Measurements from ENCODE around the gene EIF2B5.

The EIF2B5 gene

DNA sequence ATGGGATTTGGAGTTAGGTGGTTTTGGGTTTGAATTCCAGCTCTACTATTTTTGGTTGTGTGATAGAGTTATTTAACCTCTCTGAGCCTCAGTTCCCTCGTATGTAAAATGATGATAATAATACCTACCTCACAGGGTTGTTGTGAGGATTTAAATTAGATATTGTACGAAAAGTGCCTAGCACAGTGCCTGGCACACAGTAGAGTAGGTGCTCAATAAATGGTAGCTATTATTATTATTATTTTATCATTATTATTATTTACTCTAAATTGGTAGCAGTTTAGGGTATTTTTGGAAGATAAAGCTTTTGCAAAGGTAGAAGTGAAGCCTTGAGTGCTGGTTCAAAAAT lies 38.2 kb downstream of the EIF2B5 start:
- DNase-seq (ENCODE audit: low read depth, low spot score) = no peak

DNA sequence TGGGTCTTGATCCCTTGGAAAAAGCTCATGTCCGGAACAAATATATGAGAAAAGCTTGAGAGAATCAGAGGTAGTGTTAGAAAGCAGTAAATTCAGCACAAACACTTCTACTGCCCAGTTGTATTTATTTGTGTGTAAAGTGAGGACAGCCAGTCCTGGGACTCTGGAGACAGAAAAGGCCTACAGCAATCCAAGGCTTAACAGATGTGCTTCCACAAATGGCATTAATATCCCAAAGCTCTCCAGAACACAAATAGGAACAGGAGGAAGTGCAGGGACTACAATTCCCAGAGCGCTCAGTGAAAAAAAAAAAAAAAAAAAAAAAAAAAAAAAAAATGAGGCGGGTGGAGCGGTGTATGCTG lies 39.1 kb downstream of the EIF2B5 start:
- no peak for DNase-seq (ENCODE audit: low read depth, low spot score)

DNA sequence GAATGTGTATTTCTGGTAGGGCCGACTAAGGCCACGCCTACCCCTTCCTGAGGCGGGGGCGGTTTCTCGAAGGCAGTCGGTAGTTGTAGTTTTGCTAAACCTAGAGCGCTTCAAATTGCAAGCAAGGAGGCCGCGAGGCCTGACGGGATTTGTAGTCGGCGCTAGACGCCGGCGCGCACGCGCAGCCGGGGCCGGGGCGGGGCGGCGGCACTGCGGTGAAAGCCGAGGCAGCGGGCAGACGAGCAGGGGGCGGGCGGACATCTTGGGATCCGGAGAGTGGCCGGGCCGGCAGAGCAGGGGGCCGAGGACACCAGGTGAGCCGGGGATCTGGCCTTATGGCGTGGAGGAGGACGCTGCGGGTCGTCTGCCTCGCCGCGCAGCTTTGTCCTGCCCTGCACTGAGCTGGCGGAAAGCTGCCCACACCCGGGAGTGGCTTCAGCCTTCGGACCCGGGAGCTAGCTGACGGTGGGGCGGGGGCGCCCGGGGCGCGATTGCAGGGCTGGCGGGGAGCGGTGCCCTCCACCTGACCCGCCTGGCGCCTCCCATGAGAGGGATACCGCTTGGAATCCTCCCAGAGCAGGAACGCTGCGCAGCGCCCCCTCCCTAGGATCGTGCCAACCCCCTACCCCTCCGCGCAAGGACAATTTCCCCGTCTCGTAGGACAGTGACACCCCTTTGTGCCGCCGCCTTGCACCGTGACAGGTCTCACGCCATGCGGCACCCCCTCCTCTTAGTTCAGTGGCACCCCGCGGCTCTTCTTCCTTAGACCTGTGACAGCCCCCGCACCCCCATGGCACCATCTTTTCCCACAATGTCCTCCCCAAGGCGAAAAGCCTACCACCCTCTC lies 39.7 kb downstream of the EIF2B5 start, which contains the start of gene AP2M1:
Gene AP2M1, plus strand, starts transcription at position 210 of the 847 bp plus-strand sequence. CDS start 2,139 bp downstream, outside the sequence.
- peak; percentile 95 for DNase-seq (ENCODE audit: low read depth, low spot score)

DNA sequence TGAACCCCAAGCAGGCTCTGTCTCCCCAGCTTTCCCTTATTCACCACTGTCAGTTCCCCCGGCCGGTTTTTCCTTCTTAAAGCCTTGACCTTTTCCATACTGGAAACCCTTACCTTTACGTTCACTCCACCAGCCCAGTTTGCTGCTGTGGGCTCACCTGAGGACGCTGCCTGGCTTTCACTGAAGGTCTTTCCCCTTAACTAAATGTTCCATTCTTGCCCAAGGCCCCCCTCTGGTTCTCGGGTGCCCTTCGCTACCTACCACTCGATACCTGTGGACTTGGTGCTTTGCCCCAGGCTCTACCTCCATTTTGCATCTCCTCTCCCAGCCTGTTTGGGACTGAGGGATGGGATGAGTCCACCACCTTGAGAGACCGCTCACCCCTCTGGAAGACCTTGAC lies 40.3 kb downstream of the EIF2B5 start:
- DNase-seq (ENCODE audit: low read depth, low spot score) = no peak

DNA sequence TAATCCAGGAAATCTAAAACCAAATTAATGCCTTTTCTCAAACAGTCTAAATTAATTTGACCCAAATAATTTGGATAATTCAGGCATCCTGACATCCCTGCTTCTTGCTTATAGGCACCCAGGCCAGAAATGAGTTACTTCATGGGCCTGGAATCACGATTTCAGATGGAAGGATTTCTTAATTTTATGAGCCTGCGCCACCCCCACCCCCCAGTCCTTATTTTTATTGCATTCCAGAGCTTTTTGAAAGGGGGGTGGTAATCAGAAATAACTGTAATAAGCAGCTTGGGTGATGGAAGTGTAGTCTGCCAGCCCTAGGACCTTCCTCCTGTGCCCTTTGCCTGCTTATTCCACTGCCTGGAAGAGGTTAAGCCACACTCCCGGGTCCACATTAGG lies 40.8 kb downstream of the EIF2B5 start:
- DNase-seq (ENCODE audit: low read depth, low spot score) = no peak

DNA sequence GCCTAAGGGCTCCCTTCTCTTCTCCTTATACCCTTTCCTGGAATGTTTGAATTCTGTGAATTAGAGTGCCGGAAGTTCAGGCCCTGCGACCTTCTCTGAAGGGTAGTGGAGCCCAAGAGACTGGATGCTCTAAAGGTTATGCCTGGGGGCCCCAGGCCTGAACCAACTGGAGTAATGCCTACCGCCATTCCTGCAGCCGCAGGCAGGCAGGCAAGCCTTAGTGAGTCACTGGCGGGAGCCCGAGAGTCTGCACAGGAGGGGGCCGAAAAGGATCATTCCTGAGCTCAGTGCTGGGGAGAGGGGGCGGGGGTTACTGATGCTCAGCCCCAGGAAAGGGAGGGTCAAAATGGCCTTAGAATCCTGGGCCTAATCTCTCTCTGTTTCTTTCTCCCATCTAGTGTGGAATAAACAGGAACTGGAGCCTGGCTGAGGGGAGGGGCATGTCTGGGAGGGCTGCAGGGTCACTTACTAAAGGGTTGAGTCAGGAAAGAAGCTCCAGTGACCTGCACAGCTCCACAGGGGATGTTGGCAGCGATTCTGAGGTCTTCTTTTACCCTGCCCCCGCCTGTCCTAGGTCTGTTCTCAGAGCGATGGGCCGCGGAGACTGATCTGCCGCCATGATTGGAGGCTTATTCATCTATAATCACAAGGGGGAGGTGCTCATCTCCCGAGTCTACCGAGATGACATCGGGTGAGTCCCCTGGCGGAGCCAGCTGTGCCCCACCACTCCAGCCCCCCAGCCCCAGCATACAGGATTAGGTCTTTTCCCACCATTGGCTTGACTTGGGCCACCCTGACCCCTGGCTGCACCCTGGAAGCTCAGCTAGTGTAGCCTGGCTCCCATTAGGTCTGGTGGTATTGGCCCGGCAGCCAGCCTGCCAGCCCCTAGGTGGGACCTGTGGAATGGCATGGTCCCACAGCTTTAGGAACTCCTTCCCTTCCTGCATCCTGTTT lies 41.5 kb downstream of the EIF2B5 start:
- no peak for DNase-seq (ENCODE audit: low read depth, low spot score)

DNA sequence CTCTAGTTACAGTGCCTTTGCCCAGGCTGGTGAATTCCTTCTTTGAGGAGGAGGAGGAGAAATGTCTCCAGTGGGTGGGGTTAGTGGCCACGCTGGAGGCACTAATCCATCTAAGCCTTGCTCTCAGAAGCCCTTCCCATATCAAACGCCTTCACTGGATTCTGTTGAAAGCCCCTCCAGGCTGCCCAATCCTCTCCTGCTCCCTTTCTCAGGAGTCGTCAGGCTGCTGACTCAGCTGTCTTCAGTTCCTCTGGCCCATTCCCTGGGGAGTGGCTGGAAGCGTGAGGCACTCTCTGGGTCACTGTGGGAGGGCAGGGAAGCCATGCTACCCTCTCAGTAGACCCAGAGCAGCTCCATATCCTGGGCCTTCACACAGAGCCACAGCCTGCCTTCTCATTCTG lies 42.2 kb downstream of the EIF2B5 start:
- DNase-seq (ENCODE audit: low read depth, low spot score) = no peak

DNA sequence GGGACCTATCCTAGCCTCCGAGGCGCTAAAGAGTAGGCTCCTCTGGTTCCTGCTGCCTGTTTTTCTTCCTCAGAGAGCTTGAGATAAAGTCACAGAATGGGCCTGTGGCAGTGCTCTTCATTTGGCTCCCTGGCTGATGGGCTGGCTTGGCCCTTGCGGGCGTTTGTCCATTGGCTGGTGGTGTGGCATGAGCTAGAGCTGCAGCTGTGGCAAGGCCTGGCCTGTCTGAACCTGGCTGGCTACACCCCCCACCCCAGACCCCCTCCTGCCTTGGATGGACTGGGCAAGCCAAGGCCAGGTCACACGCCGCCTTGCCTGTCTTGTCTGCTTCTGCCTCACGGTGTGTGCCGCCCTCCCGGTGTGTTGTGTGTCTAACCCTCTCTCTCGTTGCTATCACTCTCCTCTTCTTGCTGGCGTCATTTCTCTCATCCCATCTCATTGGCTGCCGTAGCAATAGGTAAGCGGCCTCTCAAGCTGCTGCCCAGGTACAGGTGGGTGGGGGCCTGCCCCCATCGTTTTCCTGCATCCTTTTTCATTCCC lies 42.7 kb downstream of the EIF2B5 start:
- no peak for DNase-seq (ENCODE audit: low read depth, low spot score)

DNA sequence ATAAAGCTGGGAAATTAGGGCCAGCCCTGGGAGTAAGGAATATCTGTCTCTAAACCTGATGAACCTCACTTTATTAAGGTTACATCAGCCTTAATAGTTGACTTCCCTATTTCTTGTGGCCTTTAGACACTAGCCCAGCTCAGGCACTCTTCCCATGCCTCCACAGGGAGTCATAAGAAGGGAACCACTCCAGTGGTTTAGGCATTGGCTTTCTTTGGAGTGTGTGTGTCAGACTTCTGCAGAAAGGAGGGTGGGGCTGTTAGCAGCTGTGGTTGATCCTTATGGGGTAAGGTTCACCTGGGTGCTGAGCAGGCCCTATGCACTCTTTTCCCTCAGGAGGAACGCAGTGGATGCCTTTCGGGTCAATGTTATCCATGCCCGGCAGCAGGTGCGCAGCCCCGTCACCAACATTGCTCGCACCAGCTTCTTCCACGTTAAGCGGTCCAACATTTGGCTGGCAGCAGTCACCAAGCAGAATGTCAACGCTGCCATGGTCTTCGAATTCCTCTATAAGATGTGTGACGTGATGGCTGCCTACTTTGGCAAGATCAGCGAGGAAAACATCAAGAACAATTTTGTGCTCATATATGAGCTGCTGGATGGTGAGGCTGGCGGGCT lies 43.5 kb downstream of the EIF2B5 start:
- DNase-seq (ENCODE audit: low read depth, low spot score) = no peak

DNA sequence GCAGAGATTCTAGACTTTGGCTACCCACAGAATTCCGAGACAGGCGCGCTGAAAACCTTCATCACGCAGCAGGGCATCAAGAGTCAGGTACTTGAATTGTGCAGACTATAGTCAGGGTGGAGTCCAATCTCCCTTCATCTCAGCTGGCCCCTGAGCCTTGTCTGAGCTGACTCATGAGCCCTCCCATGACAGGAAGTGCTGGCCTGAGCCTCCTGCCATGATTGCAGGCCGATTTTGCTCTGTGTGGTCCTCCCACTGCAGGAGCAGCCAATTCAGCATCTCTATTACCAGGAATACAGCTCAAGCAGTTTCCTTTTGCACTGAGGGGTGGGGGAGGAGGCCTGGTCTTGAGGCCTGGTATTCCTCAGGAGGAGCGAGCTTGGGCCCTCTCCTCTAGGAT lies 45.0 kb downstream of the EIF2B5 start:
- no peak for DNase-seq (ENCODE audit: low read depth, low spot score)

DNA sequence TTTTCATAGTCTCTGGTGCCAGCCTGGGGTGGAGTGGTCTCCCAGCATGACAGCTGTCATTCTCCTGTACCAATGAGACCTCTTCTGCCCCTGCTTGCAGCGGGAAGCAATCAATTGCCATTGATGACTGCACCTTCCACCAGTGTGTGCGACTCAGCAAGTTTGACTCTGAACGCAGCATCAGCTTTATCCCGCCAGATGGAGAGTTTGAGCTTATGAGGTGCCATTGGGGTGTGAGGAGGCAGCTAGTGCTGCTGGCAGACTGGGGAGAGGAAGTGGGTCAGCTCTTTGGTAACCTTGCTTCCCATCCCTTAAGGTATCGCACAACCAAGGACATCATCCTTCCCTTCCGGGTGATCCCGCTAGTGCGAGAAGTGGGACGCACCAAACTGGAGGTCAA lies 46.4 kb downstream of the EIF2B5 start:
- DNase-seq (ENCODE audit: low read depth, low spot score) = no peak

DNA sequence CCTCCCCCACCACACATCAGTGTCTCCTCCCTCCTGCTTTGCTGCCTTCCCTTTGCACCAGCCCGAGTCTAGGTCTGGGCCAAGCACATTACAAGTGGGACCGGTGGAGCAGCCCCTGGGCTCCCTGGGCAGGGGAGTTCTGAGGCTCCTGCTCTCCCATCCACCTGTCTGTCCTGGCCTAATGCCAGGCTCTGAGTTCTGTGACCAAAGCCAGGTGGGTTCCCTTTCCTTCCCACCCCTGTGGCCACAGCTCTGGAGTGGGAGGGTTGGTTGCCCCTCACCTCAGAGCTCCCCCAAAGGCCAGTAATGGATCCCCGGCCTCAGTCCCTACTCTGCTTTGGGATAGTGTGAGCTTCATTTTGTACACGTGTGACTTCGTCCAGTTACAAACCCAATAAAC lies 48.5 kb downstream of the EIF2B5 start:
- no peak for DNase-seq (ENCODE audit: low read depth, low spot score)

DNA sequence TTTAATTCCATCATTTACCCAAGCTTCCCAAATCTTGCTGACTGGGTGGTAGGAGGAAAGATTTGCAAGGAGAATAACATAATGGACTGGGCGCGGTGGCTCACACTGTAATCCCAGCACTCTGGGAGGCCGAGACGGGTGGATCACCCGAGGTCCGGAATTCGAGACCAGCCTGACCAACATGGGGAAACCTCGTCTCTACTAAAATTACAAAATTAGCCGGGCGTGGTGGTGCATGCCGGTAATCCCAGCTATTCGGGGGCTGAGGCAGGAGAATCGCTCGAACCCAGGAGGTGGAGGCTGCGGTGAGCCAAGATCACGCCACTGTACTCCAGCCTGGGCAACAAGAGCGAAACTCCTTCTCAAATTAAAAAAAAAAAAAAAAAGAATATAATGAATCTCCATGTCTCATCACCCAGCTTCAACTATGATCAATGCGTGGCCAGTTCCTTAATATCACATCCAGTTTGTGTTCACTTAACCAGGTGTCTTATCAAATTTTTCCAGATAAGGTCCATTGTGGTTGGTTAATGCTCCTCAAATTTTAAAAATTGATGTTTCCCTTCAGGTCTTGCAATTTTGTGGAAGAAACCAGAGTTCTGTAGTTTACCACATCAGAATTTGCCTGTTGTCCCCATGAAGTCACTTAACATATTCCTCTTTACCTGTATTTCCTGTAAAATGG lies 49.5 kb downstream of the EIF2B5 start:
- no peak for DNase-seq (ENCODE audit: low read depth, low spot score)

DNA sequence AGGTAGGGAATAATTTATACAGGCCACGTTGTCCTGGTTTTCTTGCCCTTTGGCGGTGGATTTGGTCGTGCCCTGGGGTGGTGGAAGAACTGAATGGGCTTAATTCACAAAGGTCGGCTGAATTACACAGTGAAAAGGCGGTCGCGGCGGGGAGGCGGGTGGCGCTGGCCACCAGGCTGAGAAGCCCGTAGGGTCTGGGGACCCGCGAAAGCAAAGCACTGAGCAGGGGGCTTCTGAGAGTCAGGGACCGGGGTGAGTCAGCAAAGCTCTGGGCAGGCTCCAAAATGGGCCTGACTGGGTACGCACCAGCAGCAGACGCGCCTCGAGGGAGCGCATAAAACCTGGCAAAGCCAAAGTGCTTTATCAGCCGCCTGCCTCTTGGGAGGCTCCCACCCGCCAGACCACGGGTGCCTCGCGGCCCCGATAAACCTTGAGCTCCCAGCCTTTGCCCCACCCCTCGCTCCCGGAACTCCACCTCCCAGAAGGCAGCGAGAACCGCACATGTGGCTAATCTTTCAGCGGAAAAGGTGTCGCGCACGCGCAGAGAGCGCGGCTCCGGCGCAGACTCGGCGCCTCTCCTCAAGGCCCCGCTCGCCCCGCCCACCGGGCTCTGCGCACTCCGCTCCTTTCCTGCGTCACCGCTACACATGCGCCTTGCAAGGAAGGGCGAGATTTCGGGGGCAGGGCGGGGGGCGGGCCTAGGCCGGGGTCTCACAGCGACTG lies 50.5 kb downstream of the EIF2B5 start:
- DNase-seq (ENCODE audit: low read depth, low spot score) = peak; percentile 98

DNA sequence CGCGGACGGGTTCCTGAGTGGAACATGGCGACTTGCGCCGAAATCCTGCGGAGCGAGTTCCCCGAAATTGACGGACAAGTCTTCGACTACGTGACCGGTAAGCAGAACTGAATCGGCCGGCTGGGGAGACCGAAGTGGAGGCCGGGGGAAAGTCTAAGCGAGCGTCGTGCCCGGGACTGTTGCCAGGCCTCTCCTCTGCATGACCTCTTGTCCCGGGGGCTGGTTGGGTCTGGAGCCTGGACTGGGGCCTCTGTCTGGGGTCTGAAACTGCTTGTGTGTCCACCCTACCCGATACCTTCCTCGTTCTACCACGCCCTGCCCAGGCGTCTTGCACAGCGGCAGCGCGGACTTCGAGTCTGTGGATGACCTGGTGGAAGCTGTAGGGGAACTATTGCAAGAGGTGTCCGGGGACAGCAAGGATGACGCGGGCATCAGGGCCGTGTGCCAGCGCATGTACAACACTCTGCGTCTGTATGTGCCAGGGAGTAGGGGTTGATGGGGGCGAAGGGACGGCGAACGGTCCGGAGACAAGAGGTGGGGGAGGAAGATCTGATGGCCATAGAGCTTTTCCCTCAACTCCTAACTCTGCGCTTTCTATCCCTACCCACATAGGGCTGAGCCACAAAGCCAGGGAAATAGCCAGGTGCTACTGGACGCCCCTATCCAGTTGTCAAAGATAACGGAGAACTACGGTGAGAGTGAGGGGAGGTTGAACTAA lies 51.2 kb downstream of the EIF2B5 start, which contains the start of gene ABCF3:
Gene ABCF3, plus strand, starts transcription at position 16 of the 718 bp plus-strand sequence. Its CDS starts 9 bp downstream, at position 25.
- DNase-seq (ENCODE audit: low read depth, low spot score) = peak; percentile 11

DNA sequence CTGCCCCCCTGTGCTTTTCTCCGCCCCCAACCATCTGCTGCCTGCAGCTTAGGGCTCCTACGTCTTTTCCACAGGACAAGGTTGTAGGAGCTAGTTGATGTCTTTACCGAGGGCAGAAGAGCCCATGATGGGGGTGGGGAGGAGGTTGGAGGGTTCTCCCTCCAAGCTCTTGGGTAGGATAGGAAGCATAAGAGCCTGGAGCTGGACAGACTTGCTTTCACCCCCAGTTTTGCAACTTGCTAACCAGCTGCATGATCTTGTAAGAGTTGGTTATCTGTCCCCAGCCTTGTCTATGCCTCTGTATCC lies 51.7 kb downstream of the EIF2B5 start:
- DNase-seq (ENCODE audit: low read depth, low spot score) = no peak

DNA sequence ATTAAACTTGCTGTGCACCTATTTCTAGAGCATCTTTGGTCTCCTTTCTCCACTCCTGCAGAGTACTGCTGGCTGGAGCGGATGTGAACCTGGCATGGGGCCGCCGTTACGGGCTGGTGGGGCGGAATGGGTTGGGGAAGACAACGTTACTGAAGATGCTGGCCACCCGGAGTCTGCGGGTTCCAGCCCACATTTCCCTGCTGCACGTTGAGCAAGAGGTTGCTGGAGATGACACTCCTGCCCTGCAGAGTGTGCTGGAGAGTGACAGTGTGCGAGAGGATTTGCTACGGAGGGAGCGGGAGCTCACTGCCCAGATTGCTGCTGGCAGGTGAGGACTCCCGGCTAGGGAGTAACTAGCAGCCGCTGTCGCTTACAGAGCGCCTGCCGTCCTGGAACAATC lies 52.9 kb downstream of the EIF2B5 start:
- DNase-seq (ENCODE audit: low read depth, low spot score) = no peak

DNA sequence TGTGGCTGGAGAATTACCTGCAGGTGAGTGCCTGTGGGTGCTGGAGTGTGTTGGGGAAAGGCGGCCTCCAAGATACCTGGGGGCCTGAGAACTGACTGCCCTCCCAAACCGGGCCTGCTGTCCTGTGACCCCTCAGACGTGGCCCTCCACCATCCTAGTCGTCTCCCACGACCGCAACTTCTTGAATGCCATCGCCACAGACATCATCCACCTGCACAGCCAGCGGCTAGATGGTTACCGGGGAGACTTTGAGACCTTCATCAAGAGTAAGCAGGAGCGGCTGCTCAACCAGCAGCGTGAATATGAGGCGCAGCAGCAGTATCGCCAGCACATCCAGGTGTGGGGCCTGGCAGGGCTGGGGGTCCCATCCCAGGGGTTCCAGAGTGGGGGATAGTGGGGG lies 54.3 kb downstream of the EIF2B5 start:
- DNase-seq (ENCODE audit: low read depth, low spot score) = no peak

DNA sequence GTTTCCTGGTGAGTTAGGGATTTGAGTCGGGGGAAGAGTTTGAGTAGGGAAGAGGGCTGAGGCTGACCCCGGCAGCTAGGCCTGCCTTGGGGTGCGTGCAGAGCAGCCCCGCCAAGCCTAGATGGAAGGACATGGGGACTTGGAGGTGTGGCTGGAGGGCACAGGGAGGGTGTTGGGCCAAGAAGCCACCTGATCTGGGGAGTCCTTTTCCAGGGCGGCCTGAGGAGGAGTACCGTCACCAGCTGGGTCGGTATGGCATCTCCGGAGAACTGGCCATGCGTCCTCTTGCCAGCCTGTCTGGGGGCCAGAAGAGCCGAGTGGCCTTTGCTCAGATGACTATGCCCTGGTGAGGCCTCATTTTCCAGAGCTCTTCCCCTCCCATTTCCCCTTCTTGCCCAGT lies 57.7 kb downstream of the EIF2B5 start:
- DNase-seq (ENCODE audit: low read depth, low spot score) = no peak

DNA sequence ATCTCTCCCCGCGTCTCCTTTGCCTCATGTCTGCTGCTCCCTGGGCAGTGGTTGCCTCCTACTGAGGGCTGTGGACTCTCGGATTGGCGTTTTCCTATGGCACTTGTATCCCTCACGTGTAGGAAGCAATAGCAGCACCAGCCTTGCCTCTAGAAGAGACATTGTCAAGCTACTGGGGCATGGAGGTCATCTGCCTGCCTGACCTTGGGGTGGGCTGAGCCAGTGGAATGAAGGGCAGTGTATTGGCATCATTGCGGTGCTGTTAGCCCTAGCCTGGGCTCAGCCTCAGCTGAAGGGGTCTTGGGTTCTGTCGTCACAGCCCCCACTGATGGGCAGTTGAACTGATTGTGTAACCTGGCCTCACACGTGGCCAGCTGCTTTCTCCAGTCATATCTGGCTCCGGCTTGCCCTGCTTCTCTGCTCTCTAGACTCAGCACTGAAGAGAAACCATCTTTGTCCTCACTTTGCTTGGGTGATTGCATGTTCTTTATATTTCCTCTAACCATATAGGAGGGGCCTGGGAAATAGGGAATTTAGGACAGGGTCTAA lies 58.9 kb downstream of the EIF2B5 start:
- DNase-seq (ENCODE audit: low read depth, low spot score) = no peak

Data from activated CD4-positive, CD25-positive, alpha-beta regulatory T cell treated with anti-CD3 and anti-CD28 coated beads, Interleukin-2, amount 50 U/mL, for 16 hours (primary cell).